B cell (primary cell): ENCODE data around the gene L3MBTL4. TPM values are rescaled to one million over a fixed set of nuclear protein-coding genes. Genes with fewer than 3 reads are reported as not detected.

Experiments
- ATAC-seq: fragments of 200-7000 bp; cut with Tn5 transposase; one replicate; pipeline ENCODE4 v1.10.0; 2021; ENCODE audit warnings: low read depth, mild to moderate bottlenecking, moderate number of reproducible peaks, moderate library complexity
- CTCF ChIA-PET: fragments of 350-600 bp; sonication (Branson Sonifier 250); formaldehyde crosslinking; loops from one replicate; lab custom pipeline; 2021; ENCODE audit warnings: antibody characterized with exemption, inconsistent platforms; lab: Charles Lee
- POLR2A ChIA-PET: fragments of 350-600 bp; sonication (Branson Sonifier 250); formaldehyde crosslinking; loops from one replicate; lab custom pipeline; 2021; ENCODE audit warnings: antibody characterized with exemption; lab: Charles Lee
- DNase-seq: peaks from one replicate; pipeline ENCODE4 v3.0.0; 2013
- H2AFZ ChIP-seq: 2 replicates; pipeline ENCODE4 v1.6.1; 2012; ENCODE audit warnings: mild to moderate bottlenecking, low read depth, low read length; ENCODE audit not compliant: insufficient read depth, poor library complexity, severe bottlenecking
- H3K27ac ChIP-seq, 2 donors: 1 replicate in 1 of 2; 2 replicates in 1 of 2; pipeline ENCODE4 v1.5.1; 2012 to 2013; ENCODE audit warnings: low read length in 2 of 2, mild to moderate bottlenecking in 2 of 2, moderate library complexity in 1 of 2
- H3K27me3 ChIP-seq, 4 experiments: fragments of 200-600 bp in 1 of 4; sonication (generic) in 1 of 4; replicated peaks in 1 of 4; 1 replicate in 2 of 4; 2 replicates in 2 of 4; pipeline versions ENCODE4 v1.6.1 to v1.7.0; 2013 to 2016; ENCODE audit warnings: low read length in 3 of 4, mild to moderate bottlenecking in 2 of 4, mixed read lengths in 1 of 4, moderate library complexity in 1 of 4; ENCODE audit not compliant: insufficient read depth in 4 of 4, control insufficient read depth in 3 of 4; ENCODE audit errors: control extremely low read depth in 1 of 4
- H3K36me3 ChIP-seq, 2 experiments: replicated peaks in 1 of 2; 1 replicate in 1 of 2; 2 replicates in 1 of 2; pipeline versions ENCODE4 v1.6.1 to v1.7.1; 2013; ENCODE audit warnings: low read length in 1 of 2; ENCODE audit not compliant: insufficient read depth in 2 of 2, control insufficient read depth in 1 of 2; ENCODE audit errors: control extremely low read depth in 1 of 2, extremely low read depth in 1 of 2
- H3K4me1 ChIP-seq, 2 donors: fragments of 200-600 bp in 1 of 2; sonication (generic) in 1 of 2; 1 replicate in 1 of 2; 2 replicates in 1 of 2; pipeline versions ENCODE4 v1.5.1 to v1.6.1; 2013 to 2017; ENCODE audit warnings: low read length in 2 of 2; ENCODE audit not compliant: control insufficient read depth in 2 of 2, insufficient read depth in 2 of 2
- H3K4me2 ChIP-seq: replicated peaks from 2 replicates; pipeline ENCODE3; 2012; ENCODE audit warnings: mild to moderate bottlenecking, low read depth, low read length; ENCODE audit not compliant: poor library complexity, severe bottlenecking
- H3K4me3 ChIP-seq, 5 experiments: fragments of 200-600 bp in 1 of 5; sonication (generic) in 1 of 5; 1 replicate in 3 of 5; 2 replicates in 2 of 5; pipeline versions ENCODE4 v1.5.1 to v1.7.0; 2011 to 2016; ENCODE audit warnings: low read length in 4 of 5, mild to moderate bottlenecking in 4 of 5, low read depth in 2 of 5, control low read depth in 1 of 5, moderate library complexity in 1 of 5; ENCODE audit not compliant: insufficient read depth in 1 of 5; ENCODE audit errors: control extremely low read depth in 1 of 5, extremely low read depth in 1 of 5
- H3K79me2 ChIP-seq: fragments of 200-600 bp; sonication (generic); one replicate; pipeline ENCODE4 v1.6.0; 2016; ENCODE audit warnings: low read length; ENCODE audit not compliant: control insufficient read depth, insufficient read depth
- H3K9ac ChIP-seq: fragments of 200-600 bp; sonication (generic); 2 replicates; pipeline ENCODE4 v1.6.1; 2017; ENCODE audit warnings: mild to moderate bottlenecking, low read length, moderate library complexity
- H3K9me3 ChIP-seq, 3 donors: one replicate each; pipeline versions ENCODE4 v1.6.1 to v1.7.1; 2013; ENCODE audit warnings: low read length in 2 of 3; ENCODE audit not compliant: control insufficient read depth in 2 of 3, insufficient read depth in 1 of 3; ENCODE audit errors: control extremely low read depth in 1 of 3
- H4K20me1 ChIP-seq: 2 replicates; pipeline ENCODE4 v1.6.0; 2012; ENCODE audit warnings: mild to moderate bottlenecking, low read length; ENCODE audit not compliant: insufficient read depth, control insufficient read depth, poor library complexity, severe bottlenecking
- H3K27ac Mint-ChIP-seq: one replicate; pipeline ENCODE4 v1.8.0; 2021; ENCODE audit warnings: mixed read lengths
- H3K27me3 Mint-ChIP-seq: one replicate; pipeline ENCODE4 v1.8.0; 2021; ENCODE audit warnings: mixed read lengths
- H3K4me1 Mint-ChIP-seq: one replicate; pipeline ENCODE4 v1.8.0; 2021; ENCODE audit warnings: mixed read lengths
- H3K4me3 Mint-ChIP-seq: one replicate; pipeline ENCODE4 v1.8.0; 2021; ENCODE audit warnings: mixed read lengths
- H3K9me3 Mint-ChIP-seq: one replicate; pipeline ENCODE4 v1.8.0; 2022; ENCODE audit warnings: mixed read lengths; ENCODE audit not compliant: insufficient read depth
- CTCF ChIP-seq: fragments of 200-600 bp; IDR thresholded peaks from one replicate; pipeline ENCODE4 v1.8.0; 2022; ENCODE audit warnings: antibody characterized with exemption, mild to moderate bottlenecking
- EZH2 ChIP-seq: IDR thresholded peaks from 2 replicates; pipeline ENCODE4 v1.6.1; 2012; ENCODE audit warnings: borderline replicate concordance, low read depth, mild to moderate bottlenecking, moderate library complexity, low read length; ENCODE audit not compliant: insufficient read depth, poor library complexity, severe bottlenecking
- WGBS: methylation state at CpG from one replicate; pipeline ENCODE4 v1.1.5; 2013; ENCODE audit warnings: missing lambda C conversion rate; ENCODE audit not compliant: insufficient coverage; 5-methylcytosine and 5-hydroxymethylcytosine counted together
- intact Hi-C: fragments of 100-400 bp; cut with micrococcal nuclease; formaldehyde crosslinking; loops from one replicate; pipeline ENCODE4 v1.10.0; 2022
- polyA plus RNA-seq: library from polyadenylated mRNA; depleted of rRNA; stranded (reverse); fragments of >200 nt; gene quantifications from 2 replicates; pipeline ENCODE4 v1.2.3, GENCODE V29; 2012
- total RNA-seq, 2 donors: library from RNA; stranded (reverse); fragments of 120-200 nt in 1 of 2; gene quantifications; 1 replicate in 1 of 2; 2 replicates in 1 of 2; pipeline versions ENCODE4 v1.2.3 to v1.2.4, GENCODE V29; 2013 to 2022

The L3MBTL4 gene
- total and polyA plus RNA-seq, 2 donors (not counting 1 experiment from before 2014, with no cell fraction given) = 3.0 to 11.9 TPM

GRCh38 chr18:6249788-6250187 lies 164.9 kb downstream of the L3MBTL4 start:
- Histone ChIP-seq H3K36me3 (no peaks in the 10 kb centered on the region), H3K4me1 (no peaks in the 10 kb centered on the region), H3K9me3 (peaks cover 0 to 4% (median 0%) of the 10 kb centered on the region in 3 donors), H3K4me2 (no peak overlapping the region), H2AFZ (no peak overlapping the region), H3K27ac (no peak overlapping the region), H4K20me1 (no peaks in the 10 kb centered on the region), H3K9ac (no peak overlapping the region), H3K4me3 (no peak overlapping the region), H3K79me2 (no peaks in the 10 kb centered on the region), H3K27me3 (no peaks in the 10 kb centered on the region)
- Mint-ChIP-seq H3K4me1 (peaks cover 18% of the 10 kb centered on the region), H3K4me3 (no peak overlapping the region), H3K27ac (no peak overlapping the region), H3K9me3 (no peaks in the 10 kb centered on the region), H3K27me3 (no peaks in the 10 kb centered on the region)
- DNase-seq (no peak), ATAC-seq (no peak)
- TF ChIP-seq CTCF (no peak), EZH2 (no peak)
- POLR2A ChIA-PET = no interaction called here
- intact Hi-C loops = no loop called here
- CTCF ChIA-PET = no interaction called here
- WGBS = 88% methylated on average over 2 of the region's 4 CpGs

- Histone ChIP-seq H4K20me1 (no peaks in the 10 kb centered on the region), H3K9me3 (peaks cover 0 to 4% (median 0%) of the 10 kb centered on the region in 3 donors), H3K27me3 (no peaks in the 10 kb centered on the region), H3K9ac (no peak overlapping the region), H3K27ac (no peak overlapping the region), H3K4me1 (no peaks in the 10 kb centered on the region), H3K79me2 (no peaks in the 10 kb centered on the region), H2AFZ (no peak overlapping the region), H3K36me3 (no peaks in the 10 kb centered on the region), H3K4me3 (no peak overlapping the region), H3K4me2 (no peak overlapping the region)
- ChIA-PET POLR2A (no interaction called here), CTCF (no interaction called here)
- TF ChIP-seq CTCF = no peak
- intact Hi-C loops = no loop called here
- DNase-seq = no peak
- Mint-ChIP-seq H3K4me3 (no peak overlapping the region), H3K9me3 (no peaks in the 10 kb centered on the region), H3K4me1 (peaks cover 13% of the 10 kb centered on the region), H3K27ac (no peak overlapping the region), H3K27me3 (no peaks in the 10 kb centered on the region)
- no peak for ATAC-seq
- no CpG with 5 or more reads among the region's 2 CpGs for WGBS
Observed at GRCh38 chr18:6249170-6249569, 165.5 kb downstream of the L3MBTL4 start.
